ENCODE measurements around the gene LCE7A. TPM values are rescaled to one million over a fixed set of nuclear protein-coding genes. Genes with fewer than 3 reads are reported as not detected.

Gene LCE7A
- total RNA-seq, 4 donors from 2014 or later: not detected

GRCh38 chr1:152878042-152878441 is 18.2 kb downstream of the LCE7A start, which contains the start of gene SMCP:
SMCP (plus strand) TSS chr1:152878322; CDS start chr1:152884423, 6,101 bp downstream.
- H3K4me3 ChIP-seq: no peak within 1 kb of the TSS
- no peak within 1 kb of the TSS for H3K27ac ChIP-seq
- H3K9me3 ChIP-seq: no peaks in the 10 kb centered on the region
- H3K36me3 ChIP-seq: no peaks in the 10 kb centered on the region
- TF ChIP-seq CTCF (IDR thresholded peaks at IDR 0.05) (no peak), POLR2A (IDR thresholded peaks at IDR 0.05) (no peak), EP300 (IDR thresholded peaks at IDR 0.05) (no peak)
- no peaks in the 10 kb centered on the region for H3K4me1 ChIP-seq
- no peaks in the 10 kb centered on the region for H3K27me3 ChIP-seq
- no peak for DNase-seq (ENCODE audit: low spot score in 2 of 2)
- 0 to 18% methylated on average over 1 of the region's 1 CpG for WGBS, 2 donors

GRCh38 chr1:152879559-152880198 is 19.9 kb downstream of the LCE7A start:
- no peaks in the 10 kb centered on the region for H3K36me3 ChIP-seq
- H3K27me3 ChIP-seq: no peaks in the 10 kb centered on the region
- no peak overlapping the region for H3K4me3 ChIP-seq
- DNase-seq (ENCODE audit: low spot score in 2 of 2): no peak
- TF ChIP-seq POLR2A (IDR thresholded peaks at IDR 0.05): no peak
- H3K9me3 ChIP-seq: no peaks in the 10 kb centered on the region
- H3K4me1 ChIP-seq: no peaks in the 10 kb centered on the region
- no peak overlapping the region for H3K27ac ChIP-seq

- DNase-seq (ENCODE audit: low spot score in 2 of 2): no peak
- no peaks in the 10 kb centered on the region for H3K9me3 ChIP-seq
- TF ChIP-seq POLR2A (IDR thresholded peaks at IDR 0.05) (no peak), CTCF (IDR thresholded peaks at IDR 0.05) (no peak), EP300 (IDR thresholded peaks at IDR 0.05) (no peak)
- no peaks in the 10 kb centered on the region for H3K36me3 ChIP-seq
- H3K27me3 ChIP-seq: no peaks in the 10 kb centered on the region
- H3K27ac ChIP-seq: no peak overlapping the region
- no peak overlapping the region for H3K4me3 ChIP-seq
- H3K4me1 ChIP-seq: no peaks in the 10 kb centered on the region
- WGBS, 2 donors: 86 to 87% methylated on average over 4 of the region's 4 CpGs
Measured at GRCh38 chr1:152880316-152880715, 20.5 kb downstream of the LCE7A start.

GRCh38 chr1:152880907-152881306 is 21.1 kb downstream of the LCE7A start:
- Histone ChIP-seq H3K4me1 (no peaks in the 10 kb centered on the region), H3K4me3 (no peak overlapping the region), H3K36me3 (no peaks in the 10 kb centered on the region), H3K9me3 (no peaks in the 10 kb centered on the region), H3K27me3 (no peaks in the 10 kb centered on the region), H3K27ac (no peak overlapping the region)
- 81 to 82% methylated on average over 5 of the region's 5 CpGs for WGBS, 2 donors
- no peak for DNase-seq (ENCODE audit: low spot score in 2 of 2)
- TF ChIP-seq CTCF (IDR thresholded peaks at IDR 0.05): no peak
- no peak for TF ChIP-seq EP300 (IDR thresholded peaks at IDR 0.05)
- no peak for TF ChIP-seq POLR2A (IDR thresholded peaks at IDR 0.05)

GRCh38 chr1:152884085-152884484 is 24.3 kb downstream of the LCE7A start:
- H3K9me3 ChIP-seq: no peaks in the 10 kb centered on the region
- H3K27me3 ChIP-seq: no peaks in the 10 kb centered on the region
- DNase-seq (ENCODE audit: low spot score in 2 of 2): no peak
- H3K27ac ChIP-seq: no peak overlapping the region
- no peak overlapping the region for H3K4me3 ChIP-seq
- H3K4me1 ChIP-seq: no peaks in the 10 kb centered on the region
- H3K36me3 ChIP-seq: no peaks in the 10 kb centered on the region
- TF ChIP-seq EP300 (IDR thresholded peaks at IDR 0.05) (no peak), POLR2A (IDR thresholded peaks at IDR 0.05) (no peak), CTCF (IDR thresholded peaks at IDR 0.05) (no peak)

GRCh38 chr1:152884506-152884905 is 24.7 kb downstream of the LCE7A start:
- H3K9me3 ChIP-seq: no peaks in the 10 kb centered on the region
- no peak overlapping the region for H3K4me3 ChIP-seq
- 90 to 100% methylated on average over 1 of the region's 1 CpG for WGBS, 2 donors
- TF ChIP-seq CTCF (IDR thresholded peaks at IDR 0.05): no peak
- TF ChIP-seq POLR2A (IDR thresholded peaks at IDR 0.05): no peak
- TF ChIP-seq EP300 (IDR thresholded peaks at IDR 0.05): no peak
- H3K27ac ChIP-seq: no peak overlapping the region
- no peaks in the 10 kb centered on the region for H3K36me3 ChIP-seq
- H3K27me3 ChIP-seq: no peaks in the 10 kb centered on the region
- no peaks in the 10 kb centered on the region for H3K4me1 ChIP-seq
- DNase-seq (ENCODE audit: low spot score in 2 of 2): no peak
